Testis (tissue), 3 donors: ENCODE data around the gene ERMARD. TPM values are rescaled to one million over a fixed set of nuclear protein-coding genes. Genes with fewer than 3 reads are reported as not detected.

Source experiments
- DNase-seq: peaks from one replicate; pipeline ENCODE4 v3.0.0-alpha.2; 2019
- H3K27ac ChIP-seq, 2 donors: fragments of 200-600 bp; sonication (generic); one replicate each; pipeline ENCODE4 v1.5.1; 2019
- H3K27me3 ChIP-seq: fragments of 200-600 bp; sonication (generic); one replicate; pipeline ENCODE4 v1.5.1; 2019
- H3K36me3 ChIP-seq: fragments of 200-600 bp; sonication (generic); one replicate; pipeline ENCODE4 v1.5.1; 2017; ENCODE audit warnings: low read depth; ENCODE audit errors: missing control alignments
- H3K4me1 ChIP-seq: fragments of 200-600 bp; sonication (generic); one replicate; pipeline ENCODE4 v1.5.1; 2019
- H3K4me3 ChIP-seq, 2 donors: fragments of 200-600 bp; sonication (generic); one replicate each; pipeline ENCODE4 v1.5.1; 2017 to 2019
- H3K9me3 ChIP-seq: fragments of 200-600 bp; sonication (generic); one replicate; pipeline ENCODE4 v1.5.1; 2017
- CTCF ChIP-seq, 3 experiments: fragments of 450-650 bp in 2 of 3; fragments of 200-600 bp in 1 of 3; sonication (generic) in 1 of 3; IDR thresholded peaks; one replicate each; pipeline ENCODE4 v1.5.1; 2016 to 2019; ENCODE audit warnings: antibody characterized with exemption in 3 of 3, mild to moderate bottlenecking in 2 of 3, moderate library complexity in 1 of 3
- POLR2A ChIP-seq: fragments of 450-650 bp; IDR thresholded peaks from one replicate; pipeline ENCODE4 v1.6.1; 2017; ENCODE audit warnings: antibody characterized with exemption, mild to moderate bottlenecking, moderate library complexity
- WGBS, 2 donors: methylation state at CpG; one replicate each; pipeline ENCODE4 v1.1.5; 2018; 5-methylcytosine and 5-hydroxymethylcytosine counted together
- intact Hi-C: fragments of 100-400 bp; cut with DNase I; formaldehyde crosslinking; loops from one replicate; pipeline ENCODE4 v1.15.1; 2023; ENCODE audit warnings: low total_unique reads
- polyA plus RNA-seq: library from polyadenylated mRNA; stranded (reverse); fragments of 350-450 nt; fragmentation: Illumina TruSeq; extraction: RNeasy Lipid Tissue Mini Kit (QIAGEN cat#74804); gene quantifications from one replicate; pipeline ENCODE4 v1.2.3, GENCODE V29; 2014; ENCODE audit warnings: low read depth, low replicate concordance; ENCODE audit not compliant: insufficient read depth
- total RNA-seq, 2 donors: library from RNA; depleted of rRNA; stranded (reverse); fragments of >200 nt; gene quantifications; one replicate each; pipeline ENCODE4 v1.2.3, GENCODE V29; 2016

Gene ERMARD
- total and polyA plus RNA-seq, 3 donors from 2014 or later, result 48.3 to 77.6 (median 56.6) TPM

- DNase-seq, result peak; percentile 10
- Histone ChIP-seq H3K4me3 (no peak overlapping the region), H3K36me3 (no peaks in the 10 kb centered on the region), H3K27ac (no peak overlapping the region), H3K9me3 (no peaks in the 10 kb centered on the region), H3K27me3 (no peaks in the 10 kb centered on the region), H3K4me1 (no peaks in the 10 kb centered on the region)
- intact Hi-C loops, result no loop called here
- no peak for TF ChIP-seq POLR2A
- TF ChIP-seq CTCF (IDR thresholded peaks at IDR 0.05), result no peak
- 77 to 81% methylated on average over 8 to 9 of the region's 9 CpGs for WGBS, 2 donors
Measured at GRCh38 chr6:169807699-169808607, 56.5 kb downstream of the ERMARD start.

- Histone ChIP-seq H3K27me3 (no peaks in the 10 kb centered on the region), H3K9me3 (no peaks in the 10 kb centered on the region), H3K36me3 (no peaks in the 10 kb centered on the region), H3K27ac (no peak overlapping the region), H3K4me3 (no peak overlapping the region), H3K4me1 (no peaks in the 10 kb centered on the region)
- no peak for TF ChIP-seq POLR2A
- no peak for TF ChIP-seq CTCF (IDR thresholded peaks at IDR 0.05)
- peak; percentile 1 for DNase-seq
- intact Hi-C loops, result no loop called here
- 77 to 89% methylated on average over 3 of the region's 3 CpGs for WGBS, 2 donors
Measured at GRCh38 chr6:169808608-169808967, 57.2 kb downstream of the ERMARD start.

GRCh38 chr6:169809386-169809785 is 58.0 kb downstream of the ERMARD start:
- Histone ChIP-seq H3K9me3 (no peaks in the 10 kb centered on the region), H3K4me3 (no peak overlapping the region), H3K36me3 (no peaks in the 10 kb centered on the region), H3K27me3 (no peaks in the 10 kb centered on the region), H3K27ac (no peak overlapping the region), H3K4me1 (no peaks in the 10 kb centered on the region)
- DNase-seq, result no peak
- no peak for TF ChIP-seq POLR2A
- no peak for TF ChIP-seq CTCF (IDR thresholded peaks at IDR 0.05)
- intact Hi-C loops, result no loop called here
- 86 to 98% methylated on average over 4 of the region's 4 CpGs for WGBS, 2 donors

- no peaks in the 10 kb centered on the region for H3K27me3 ChIP-seq
- H3K9me3 ChIP-seq, result no peaks in the 10 kb centered on the region
- DNase-seq, result no peak
- no peaks in the 10 kb centered on the region for H3K36me3 ChIP-seq
- 64% methylated on average over 16 to 18 of the region's 18 CpGs for WGBS, 2 donors
- intact Hi-C loops, result no loop called here
- H3K4me1 ChIP-seq, result no peaks in the 10 kb centered on the region
- no peak for TF ChIP-seq POLR2A
- no peak for TF ChIP-seq CTCF (IDR thresholded peaks at IDR 0.05)
- H3K4me3 ChIP-seq, result no peak overlapping the region
- H3K27ac ChIP-seq, result no peak overlapping the region
Measured at GRCh38 chr6:169810066-169810989, 58.9 kb downstream of the ERMARD start.
